ENCODE measurements around the gene FHAD1.

DNA sequence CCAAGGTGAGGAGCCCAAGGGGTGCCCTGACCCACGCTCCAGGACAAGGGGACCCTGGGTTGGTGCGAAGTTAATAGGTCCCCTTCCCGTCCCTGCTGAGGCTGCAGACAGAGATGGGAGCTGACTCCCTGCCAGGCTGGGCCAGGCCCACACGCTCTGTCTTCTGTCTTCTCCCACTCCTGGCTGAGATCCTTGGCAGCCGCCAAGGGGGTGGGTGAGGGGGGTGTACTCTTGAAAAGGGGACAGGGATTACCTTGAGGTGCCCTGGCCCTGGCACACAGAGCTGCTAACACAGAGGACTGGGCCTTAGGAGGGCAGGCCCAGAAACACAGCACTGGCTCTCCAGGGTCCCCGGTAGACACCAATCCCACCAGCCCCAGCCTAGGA is 180.2 kb downstream of the FHAD1 start:
- no peak for TF ChIP-seq ZNF12 (CRISPR knock-in tag; IDR thresholded peaks at IDR 0.05)
- no peak for TF ChIP-seq ZNF121 (CRISPR knock-in tag; conservative IDR thresholded peaks at IDR 0.05)
- TF ChIP-seq, protein P1, sequence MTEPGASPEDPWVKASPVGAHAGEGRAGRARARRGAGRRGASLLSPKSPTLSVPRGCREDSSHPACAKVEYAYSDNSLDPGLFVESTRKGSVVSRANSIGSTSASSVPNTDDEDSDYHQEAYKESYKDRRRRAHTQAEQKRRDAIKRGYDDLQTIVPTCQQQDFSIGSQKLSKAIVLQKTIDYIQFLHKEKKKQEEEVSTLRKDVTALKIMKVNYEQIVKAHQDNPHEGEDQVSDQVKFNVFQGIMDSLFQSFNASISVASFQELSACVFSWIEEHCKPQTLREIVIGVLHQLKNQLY (CRISPR knock-in tag; conservative IDR thresholded peaks at IDR 0.05) = no peak

Measured in K562 (cell line).